ENCODE results near the gene CFAP65.

The CFAP65 gene

GRCh38 chr2:218962859-218963492, 78.3 kb downstream of the CFAP65 start:
- DNase-seq (ENCODE audit: low read depth): peak; percentile 15

DNA sequence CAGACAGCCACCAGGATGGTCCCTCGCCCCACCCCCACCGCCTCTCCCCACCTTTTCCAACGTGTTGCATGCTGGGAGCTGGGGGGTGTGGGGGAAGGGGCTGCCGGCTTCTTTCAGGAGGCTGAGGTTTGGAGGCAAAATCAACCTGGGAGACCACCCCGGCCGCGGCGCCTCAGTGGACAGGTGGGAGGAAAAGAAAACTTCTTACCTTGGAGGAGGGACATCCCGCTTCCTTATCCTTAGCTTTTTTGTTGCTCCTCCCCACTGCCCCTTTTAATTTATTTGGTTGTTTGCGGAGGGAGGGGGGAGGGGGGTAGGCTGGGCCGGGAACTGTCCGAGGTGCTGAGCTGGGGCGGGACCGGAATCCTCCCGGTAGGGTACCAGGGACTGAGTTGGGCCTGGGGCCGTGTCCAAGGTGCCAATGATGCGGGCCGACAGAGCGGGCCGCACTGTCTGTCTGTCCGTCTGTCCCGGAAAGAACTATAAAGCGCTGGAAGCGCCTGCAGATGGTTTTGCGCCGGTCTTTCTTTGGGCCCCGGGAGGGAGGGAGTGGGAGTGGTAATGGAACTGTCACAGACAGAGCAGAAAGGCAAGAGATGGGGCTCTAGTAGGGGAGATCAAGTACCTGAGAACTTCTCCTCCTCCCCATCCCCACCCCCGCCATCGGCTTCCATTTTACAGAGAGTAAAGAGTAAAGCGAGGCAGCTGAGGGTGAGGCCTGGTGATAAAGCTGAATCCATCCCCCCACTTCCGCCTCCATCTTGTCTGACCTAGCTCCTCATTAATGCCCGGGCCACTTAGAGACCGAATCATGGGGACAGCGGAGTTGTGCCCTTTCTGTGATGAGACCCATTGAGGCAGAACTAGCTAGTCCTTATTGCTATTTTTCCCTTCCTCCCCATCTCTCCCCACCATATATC, 79.4 kb downstream of the CFAP65 start:
- DNase-seq (ENCODE audit: low read depth): no peak

GRCh38 chr2:218961229-218961628, 80.1 kb downstream of the CFAP65 start:
- DNase-seq (ENCODE audit: low read depth): no peak

DNA sequence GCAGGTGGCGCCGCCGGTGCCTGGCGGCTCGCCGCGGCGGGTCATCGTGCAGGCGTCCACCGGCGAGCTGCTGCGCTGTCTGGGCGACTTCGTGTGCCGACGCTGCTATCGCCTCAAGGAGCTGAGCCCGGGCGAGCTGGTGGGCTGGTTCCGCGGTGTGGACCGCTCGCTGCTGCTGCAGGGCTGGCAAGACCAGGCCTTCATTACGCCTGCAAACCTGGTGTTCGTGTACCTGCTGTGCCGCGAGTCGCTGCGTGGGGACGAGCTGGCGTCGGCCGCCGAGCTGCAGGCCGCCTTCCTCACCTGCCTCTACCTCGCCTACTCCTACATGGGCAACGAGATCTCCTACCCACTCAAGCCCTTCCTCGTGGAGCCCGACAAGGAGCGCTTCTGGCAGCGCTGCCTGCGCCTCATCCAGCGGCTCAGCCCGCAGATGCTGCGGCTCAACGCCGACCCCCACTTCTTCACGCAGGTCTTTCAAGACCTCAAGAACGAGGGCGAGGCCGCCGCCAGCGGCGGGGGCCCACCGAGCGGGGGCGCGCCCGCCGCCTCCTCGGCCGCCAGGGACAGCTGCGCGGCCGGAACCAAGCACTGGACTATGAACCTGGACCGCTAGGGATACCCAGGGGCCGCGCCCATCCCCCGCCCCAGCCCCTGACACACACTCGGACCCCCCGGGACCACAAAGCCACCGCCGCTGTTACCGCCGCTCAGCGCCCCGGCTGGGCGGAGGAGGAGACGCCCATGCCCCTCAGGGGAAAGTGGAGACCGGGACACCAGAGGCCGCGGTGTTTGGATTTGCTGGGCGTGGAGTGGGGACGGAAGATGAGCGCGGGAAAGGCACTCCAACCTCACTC, 80.8 kb downstream of the CFAP65 start:
- no peak for DNase-seq (ENCODE audit: low read depth)

DNA sequence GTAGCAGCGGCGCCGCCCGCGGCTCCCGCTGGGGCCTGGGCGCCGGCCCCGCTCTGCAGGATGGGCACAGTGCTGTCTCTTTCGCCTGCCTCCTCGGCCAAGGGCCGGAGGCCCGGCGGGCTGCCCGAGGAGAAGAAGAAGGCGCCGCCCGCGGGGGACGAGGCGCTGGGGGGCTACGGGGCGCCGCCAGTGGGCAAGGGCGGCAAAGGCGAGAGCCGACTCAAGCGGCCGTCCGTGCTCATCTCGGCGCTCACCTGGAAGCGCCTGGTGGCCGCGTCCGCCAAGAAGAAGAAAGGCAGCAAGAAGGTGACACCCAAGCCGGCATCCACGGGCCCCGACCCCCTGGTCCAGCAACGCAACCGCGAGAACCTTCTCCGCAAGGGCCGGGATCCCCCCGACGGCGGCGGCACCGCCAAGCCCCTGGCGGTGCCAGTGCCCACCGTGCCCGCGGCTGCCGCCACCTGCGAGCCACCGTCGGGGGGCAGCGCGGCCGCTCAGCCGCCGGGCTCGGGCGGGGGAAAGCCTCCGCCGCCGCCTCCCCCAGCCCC, 81.5 kb downstream of the CFAP65 start:
- no peak for DNase-seq (ENCODE audit: low read depth)

DNA sequence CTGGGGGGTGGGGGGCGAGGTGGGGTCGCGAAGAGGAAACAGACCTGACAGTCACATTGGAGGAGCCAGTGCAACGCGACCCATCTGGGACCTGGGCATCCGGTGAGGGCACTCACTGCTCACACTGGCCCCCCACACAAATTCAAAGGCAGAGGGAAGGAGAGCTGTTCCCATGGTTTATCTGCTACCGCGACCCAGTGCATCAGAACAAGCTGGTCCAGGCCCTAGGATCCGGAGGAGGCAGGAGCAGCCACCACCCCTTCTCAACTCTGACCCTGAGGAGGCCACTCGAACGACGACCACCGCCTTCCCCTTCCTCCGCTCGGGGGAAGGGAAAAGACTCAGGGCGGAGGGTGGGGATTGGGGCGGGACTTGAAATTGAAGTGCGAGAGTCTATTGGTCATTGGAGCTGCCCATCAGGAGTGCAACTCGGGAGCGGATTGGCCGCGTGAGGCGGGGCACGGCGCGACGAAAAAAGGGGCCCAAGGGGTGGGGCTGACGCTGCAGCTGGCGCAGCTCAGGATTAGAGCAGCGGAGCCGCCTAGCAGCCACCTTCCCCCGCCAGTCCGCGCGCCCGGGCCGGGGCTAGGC, 82.1 kb downstream of the CFAP65 start, which contains the start of gene CDK5R2:
Gene CDK5R2 (plus strand): TSS at position 526 of the 591 bp plus-strand sequence. CDS start 155 bp downstream, outside the sequence.
- DNase-seq (ENCODE audit: low read depth): peak; percentile 20

- no peak for DNase-seq (ENCODE audit: low read depth)
These were observed 83.0 kb downstream of the CFAP65 start for GRCh38 chr2:218958276-218958675.

DNA sequence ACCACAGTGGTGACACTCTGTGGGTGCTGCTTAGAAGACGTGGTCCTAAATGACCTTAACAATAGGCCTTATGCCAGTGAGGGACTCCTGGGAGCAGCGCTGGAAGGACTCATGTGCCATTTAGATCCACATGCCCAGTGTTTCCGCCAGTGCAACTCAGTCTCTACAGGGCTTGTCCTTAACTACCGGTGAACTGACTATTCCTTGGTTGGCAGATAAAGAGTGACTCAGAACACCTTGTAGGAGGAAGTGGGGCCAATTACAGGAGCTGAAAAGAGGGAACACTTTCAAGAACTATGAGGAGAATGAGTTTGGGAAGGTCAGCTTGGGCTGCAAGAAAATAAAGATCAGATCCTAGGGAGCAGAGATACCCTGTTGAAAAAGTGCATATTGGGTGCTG, 83.6 kb downstream of the CFAP65 start:
- no peak for DNase-seq (ENCODE audit: low read depth)

DNA sequence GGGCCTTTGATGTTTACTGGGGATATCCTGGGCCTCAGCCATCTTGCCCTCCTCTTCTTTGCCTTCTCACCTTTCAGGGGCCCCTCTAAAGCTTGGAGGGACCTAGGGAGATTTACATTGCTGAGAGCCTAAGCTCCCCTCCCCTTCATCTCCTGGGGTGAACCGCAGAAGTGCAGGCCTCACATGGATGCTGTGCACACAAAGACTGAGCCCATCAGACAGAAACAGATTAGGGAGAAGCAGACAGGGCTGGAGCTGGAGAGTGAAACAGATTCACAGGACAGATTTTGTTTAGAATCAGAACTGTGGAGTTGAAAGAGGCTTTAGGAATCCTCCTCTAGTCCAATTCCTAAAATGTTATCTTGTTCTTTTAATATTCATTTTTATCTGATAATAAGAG, 85.3 kb downstream of the CFAP65 start:
- no peak for DNase-seq (ENCODE audit: low read depth)

DNA sequence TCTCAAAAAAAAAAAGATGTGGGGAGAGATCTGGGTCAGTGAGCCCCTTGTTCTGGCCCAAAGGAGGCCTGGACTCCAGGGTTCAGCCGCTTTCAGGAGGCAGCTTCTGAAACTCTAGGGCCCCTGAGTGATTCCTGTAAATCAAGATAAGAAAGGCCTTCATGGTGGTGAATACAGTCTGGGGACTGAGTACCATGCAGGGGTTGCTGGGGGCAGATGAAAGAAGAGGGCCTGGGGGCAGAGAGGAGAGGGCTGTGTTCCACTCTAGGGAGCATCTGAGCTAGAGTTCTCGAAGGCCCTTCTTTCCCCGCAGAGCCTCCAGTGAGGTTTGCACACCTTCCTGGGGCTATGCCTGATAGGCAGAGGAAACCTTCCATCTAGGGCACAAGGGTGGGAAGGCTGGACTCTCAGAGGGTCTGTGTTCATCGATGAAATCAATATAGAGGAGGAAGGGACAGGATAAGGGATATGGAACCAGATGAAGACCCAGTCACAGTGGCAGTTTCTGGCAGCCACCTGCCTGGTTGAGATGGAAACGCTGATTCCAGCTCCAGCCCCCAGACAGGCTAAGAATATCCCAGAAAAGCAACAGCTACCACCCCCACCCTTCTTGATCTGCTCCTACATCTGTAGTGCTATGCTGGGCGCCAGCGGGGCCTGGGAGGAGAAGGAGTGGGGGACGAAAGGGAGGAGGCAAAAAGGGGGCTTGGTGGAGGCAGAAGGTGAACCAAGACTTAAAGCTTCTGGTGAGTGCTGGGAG, 86.6 kb downstream of the CFAP65 start:
- no peak for DNase-seq (ENCODE audit: low read depth)

- DNase-seq (ENCODE audit: low read depth): no peak
These were observed 87.9 kb downstream of the CFAP65 start for GRCh38 chr2:218953366-218953954.

All from stimulated activated CD8-positive, alpha-beta memory T cell treated with anti-CD3 and anti-CD28 coated beads, Interleukin-12 subunit alpha, Interleukin-12 subunit beta, amount 100 ng/mL, for 1 hour (primary cell).